HG02852 (cell line): Measurements from ENCODE around the gene KRT40.

Experiments
- ATAC-seq: cut with Tn5 transposase; IDR thresholded peaks from one replicate; pipeline ENCODE4 v1.9.1; 2021; ENCODE audit warnings: mild to moderate bottlenecking, moderate library complexity; ENCODE audit not compliant: unreplicated experiment

Gene KRT40

GRCh38 chr17:40997361-40997760 is 13.2 kb upstream of the KRT40 start:
- ATAC-seq = no peak

DNA sequence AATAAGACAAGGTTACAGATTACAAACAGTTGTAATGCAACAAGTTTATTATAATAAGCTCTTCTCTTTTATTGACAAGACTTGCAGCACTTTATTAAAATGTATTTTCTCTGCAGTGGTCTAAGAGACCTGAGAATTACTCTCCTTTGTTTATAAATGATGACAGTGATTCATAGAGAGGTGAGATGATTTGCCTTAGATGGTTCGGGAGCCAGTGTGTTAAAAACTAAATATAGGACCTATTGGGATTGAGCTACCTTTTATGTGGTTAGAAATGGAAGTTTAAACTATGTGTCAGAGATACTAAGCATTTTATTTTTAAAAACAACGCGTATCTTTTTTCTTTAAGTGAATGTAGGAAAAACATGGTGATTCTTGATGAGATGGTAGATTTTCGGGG is 12.7 kb upstream of the KRT40 start:
- ATAC-seq = no peak

GRCh38 chr17:40995116-40995515 is 11.0 kb upstream of the KRT40 start:
- no peak for ATAC-seq

GRCh38 chr17:40993839-40994238 is 9.7 kb upstream of the KRT40 start, which contains the start of gene KRTAP3-3:
KRTAP3-3 (minus strand) TSS chr17:40994164; CDS start chr17:40994097, 67 bp downstream.
- ATAC-seq = no peak

GRCh38 chr17:40993084-40993483 is 9.0 kb upstream of the KRT40 start:
- ATAC-seq = no peak

DNA sequence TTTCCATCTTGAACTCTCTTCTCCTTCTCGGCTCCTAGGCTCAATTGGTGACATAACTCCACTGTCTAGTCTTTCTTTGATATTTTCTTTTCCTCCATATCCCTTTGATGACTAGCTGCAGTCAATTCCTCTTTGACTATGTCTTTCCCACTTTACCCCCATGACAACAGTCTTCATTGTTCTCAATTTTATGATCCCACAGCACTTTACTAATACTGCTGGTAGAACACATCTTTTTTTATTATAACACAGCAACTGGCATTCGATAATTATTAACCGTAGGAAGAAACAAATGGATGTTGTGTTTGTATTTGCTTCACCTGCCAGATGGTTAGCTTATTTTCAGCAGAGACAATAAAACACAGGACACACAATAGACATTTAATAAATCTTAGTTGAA is 8.5 kb upstream of the KRT40 start:
- no peak for ATAC-seq

- ATAC-seq = no peak
Measured at GRCh38 chr17:40986920-40987319, 2.8 kb upstream of the KRT40 start.

- no peak for ATAC-seq
Measured at GRCh38 chr17:40981115-40981514, 3.0 kb downstream of the KRT40 start.

GRCh38 chr17:40980596-40980995 is 3.5 kb downstream of the KRT40 start:
- no peak for ATAC-seq

- no peak for ATAC-seq
Measured at GRCh38 chr17:40980117-40980516, 4.0 kb downstream of the KRT40 start.

DNA sequence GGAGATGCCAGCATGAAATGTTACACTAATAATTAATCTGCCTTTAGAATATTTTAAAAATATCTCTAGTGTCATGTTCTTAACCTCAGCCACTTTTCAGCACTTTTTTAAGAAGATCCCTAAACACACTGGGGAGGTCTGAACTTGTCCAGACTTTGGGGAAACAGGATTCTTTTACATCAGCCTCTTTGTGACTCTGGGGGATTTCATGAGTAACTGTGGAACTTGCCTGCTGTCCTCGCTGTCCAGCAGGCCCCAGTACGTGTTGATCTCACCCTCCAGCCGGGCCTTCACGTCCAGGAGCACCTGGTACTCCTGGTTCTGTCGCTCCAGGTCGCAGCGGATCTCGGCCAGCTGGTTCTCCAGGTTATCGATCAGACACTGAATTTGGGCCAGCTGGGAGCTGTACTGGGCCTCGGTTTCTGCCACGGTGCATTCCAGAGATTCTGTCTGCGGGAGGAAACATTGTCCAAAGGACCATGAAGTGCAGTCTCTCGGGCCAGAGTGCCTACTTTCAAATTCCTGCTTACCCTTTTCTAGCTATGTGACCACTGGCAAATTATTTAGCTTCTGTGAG is 5.5 kb downstream of the KRT40 start:
- ATAC-seq = no peak

DNA sequence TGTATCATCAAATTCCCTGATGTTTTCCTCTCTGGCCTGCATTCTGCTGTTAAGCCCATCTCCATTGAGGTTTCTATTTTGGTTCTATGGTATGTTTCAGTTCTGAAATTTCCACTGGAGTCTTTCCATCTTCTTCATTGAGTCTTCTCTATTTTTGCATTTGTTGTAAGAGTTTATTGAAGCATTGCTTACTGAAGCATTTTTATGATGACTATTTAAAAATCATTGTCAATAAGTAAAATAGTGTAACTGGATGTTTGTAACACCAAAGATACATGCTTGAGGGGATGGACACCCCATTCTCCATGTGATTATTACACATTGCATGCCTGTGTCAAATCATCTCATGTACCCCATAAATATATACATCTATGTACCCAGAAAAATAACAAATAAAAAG is 8.6 kb downstream of the KRT40 start:
- no peak for ATAC-seq

- no peak for ATAC-seq
Measured at GRCh38 chr17:40974366-40974765, 9.8 kb downstream of the KRT40 start.

GRCh38 chr17:40967582-40967981 is 16.5 kb downstream of the KRT40 start:
- no peak for ATAC-seq

DNA sequence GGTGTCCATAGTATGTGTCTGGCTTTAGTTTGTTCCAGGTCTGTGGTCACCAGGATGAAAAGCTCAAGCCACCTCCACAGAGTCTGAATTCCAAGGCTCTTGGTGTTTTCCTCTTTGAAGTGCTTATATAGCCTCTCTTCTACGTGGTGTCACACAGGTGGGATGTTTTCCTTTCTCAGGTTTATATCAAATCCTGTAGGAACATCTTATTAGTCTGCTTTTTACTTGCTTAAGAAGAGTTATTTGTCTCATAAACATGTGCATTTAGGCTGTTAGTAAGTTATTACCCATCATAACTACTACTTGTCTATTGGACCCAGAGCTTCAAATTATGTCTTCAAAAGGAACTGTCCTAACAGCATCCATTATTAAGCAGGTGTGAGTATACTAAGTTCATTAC is 17.3 kb downstream of the KRT40 start, which contains the start of gene KRT39:
Gene KRT39, minus strand, starts transcription at position 101 of the 400 bp plus-strand sequence. Its CDS starts 92 bp downstream, at position 9.
- ATAC-seq = no peak

DNA sequence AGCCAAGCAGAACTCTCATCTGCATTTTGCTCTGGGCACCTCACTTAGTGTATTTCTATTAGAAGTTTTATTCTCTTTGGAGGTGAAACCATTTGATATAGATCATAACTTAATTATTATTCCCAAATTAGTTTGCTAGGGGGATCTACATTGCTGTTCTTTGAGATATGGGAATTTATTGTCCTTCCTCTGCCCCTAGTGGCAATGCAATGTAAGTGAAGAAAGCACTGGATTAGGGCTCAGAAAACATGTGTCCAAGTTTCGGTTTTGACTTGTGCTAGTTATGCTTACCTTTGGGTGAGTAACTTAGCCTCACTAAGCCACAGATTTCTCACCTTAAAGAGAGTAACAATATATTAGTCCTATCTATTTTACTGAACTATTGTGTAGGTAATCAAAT is 20.3 kb downstream of the KRT40 start:
- ATAC-seq = no peak

DNA sequence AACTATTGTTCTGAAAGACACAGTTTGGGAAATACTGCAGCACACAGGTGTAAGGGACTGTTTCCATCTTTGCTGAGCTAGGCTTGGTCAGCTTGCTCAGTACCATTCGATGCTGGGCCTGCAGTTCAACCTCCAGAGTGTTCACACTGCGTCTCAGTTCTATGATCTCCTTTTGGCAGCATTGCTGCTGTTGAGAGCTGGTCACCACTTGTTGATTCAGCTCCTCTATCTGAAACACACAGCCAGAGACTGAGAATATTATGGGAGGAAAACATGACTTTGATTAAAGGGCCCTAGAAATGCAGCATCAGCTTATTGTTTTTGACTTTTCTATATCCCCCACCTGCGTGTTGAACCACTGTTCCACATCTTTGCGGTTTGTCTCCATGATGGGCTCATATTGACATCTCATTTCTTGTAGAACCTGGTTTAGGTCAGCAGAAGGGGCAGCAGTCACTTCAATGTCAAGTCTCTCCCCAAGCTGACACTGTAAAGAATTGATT is 22.0 kb downstream of the KRT40 start:
- no peak for ATAC-seq

GRCh38 chr17:40961591-40961990 is 22.5 kb downstream of the KRT40 start:
- ATAC-seq = no peak

DNA sequence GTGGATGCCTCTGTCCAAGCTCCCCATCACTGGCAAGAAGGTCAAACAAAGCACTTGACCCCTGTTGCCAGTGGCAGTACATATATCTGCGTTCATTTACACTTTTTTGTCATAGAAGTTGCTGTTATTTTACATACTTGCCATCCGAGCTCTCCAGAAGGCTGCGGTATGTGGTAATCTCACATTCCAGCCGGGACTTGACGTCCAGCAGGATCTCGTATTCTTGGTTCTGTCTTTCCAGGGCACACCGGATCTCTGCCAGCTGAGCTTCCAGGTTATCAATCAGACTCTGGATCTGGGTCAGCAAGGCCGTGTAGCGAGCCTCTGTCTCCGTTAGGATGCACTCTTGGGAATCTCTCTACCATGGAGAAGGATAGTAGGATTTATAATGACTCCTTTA is 24.0 kb downstream of the KRT40 start:
- no peak for ATAC-seq

DNA sequence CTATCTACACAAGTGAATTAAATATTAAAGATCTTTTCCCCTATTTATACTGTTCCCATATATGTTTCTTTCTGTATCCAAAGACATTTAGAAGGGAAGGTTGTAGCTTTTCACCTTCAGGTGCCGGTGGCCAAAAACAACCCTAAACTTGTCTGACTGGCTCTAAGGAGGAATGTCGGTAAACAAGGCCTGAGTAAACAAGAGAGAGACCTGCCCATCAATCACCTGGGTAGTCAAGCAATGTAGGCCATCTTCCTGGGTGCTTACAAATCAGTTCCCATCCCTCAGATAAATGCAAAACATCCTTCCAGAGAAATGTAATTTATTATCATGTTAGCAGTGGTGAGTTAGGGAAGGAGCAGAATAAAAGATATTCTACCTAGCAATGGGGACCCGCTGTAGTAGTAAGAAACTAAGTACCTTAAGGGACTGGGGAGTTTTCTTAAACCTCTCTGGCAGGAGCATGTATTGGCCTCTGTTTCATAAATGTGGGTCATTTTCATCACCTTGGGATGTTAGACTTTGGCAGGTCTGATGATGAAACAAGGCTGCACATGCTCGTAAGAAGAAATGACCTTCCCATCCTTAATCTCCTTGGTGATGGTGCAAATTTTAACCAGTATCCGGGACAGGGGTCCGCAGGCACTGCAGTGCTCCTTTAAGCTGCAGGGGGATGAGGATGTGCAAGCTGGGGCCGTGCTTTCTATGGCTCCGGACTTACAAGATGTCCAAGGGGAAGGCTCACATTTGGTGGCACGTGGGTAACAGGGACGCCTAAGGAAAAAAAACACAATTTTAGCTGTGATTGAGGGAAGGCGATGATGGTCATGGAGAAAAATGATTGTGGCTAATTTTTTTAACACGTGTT is 25.8 kb downstream of the KRT40 start:
- ATAC-seq = no peak

DNA sequence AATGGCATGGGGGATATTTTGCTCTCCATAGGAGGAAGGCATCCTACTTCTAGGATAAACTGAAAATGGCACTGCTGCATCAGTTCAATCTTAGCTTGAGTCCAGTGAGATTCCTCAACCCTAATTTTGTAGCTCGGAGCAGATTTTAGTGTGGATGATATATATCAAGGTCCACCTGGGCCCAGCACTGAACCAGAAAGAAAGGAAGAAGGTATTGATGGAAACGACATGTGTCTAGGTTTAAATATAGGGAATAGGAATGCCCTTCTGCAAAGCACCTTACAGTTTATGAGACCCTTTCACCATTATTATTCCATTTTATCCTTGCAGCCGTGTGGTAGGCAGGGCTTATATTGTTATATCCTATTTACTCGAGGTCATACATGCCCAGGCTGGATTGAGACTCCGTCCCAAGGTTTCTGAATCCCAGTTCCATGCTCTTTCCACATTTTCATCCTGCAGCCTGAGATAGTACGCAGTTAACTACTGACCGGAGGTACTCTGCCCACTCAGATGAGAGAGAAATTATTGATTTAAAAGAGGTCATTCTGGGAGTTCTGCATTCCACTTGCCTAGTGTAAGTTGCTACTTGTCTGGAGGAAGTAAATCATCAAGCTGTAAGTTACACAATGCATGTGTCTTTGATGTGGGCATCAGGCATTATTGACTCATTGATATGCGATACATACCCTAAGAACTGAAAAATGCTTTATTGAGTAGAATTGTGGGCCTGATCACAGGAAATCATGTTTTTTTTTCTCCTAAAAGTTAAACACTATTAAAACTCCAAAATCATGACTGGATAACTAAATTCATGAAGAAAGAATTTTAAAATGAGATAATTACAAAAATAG is 27.5 kb downstream of the KRT40 start:
- no peak for ATAC-seq
